Neural progenitor cell (in vitro differentiated cells): Measurements from ENCODE around the gene APEH. TPM values are rescaled to one million over a fixed set of nuclear protein-coding genes. Genes with fewer than 3 reads are reported as not detected.

Experiments used
- DNase-seq: peaks from one replicate; pipeline ENCODE4 v3.0.0-alpha.2; 2016; ENCODE audit warnings: low spot score
- H2AFZ ChIP-seq: fragments of 200-600 bp; sonication (generic); replicated peaks from 2 replicates; pipeline ENCODE4 v1.6.1; 2016; ENCODE audit warnings: antibody characterized with exemption
- H3F3A ChIP-seq: fragments of 200-600 bp; sonication (generic); 2 replicates; pipeline ENCODE4 v1.6.1; 2016; ENCODE audit warnings: antibody characterized with exemption, low read depth
- H3K27ac ChIP-seq: fragments of 200-600 bp; sonication (generic); 2 replicates; pipeline ENCODE4 v1.5.1; 2016; ENCODE audit warnings: mild to moderate bottlenecking
- H3K27me3 ChIP-seq: fragments of 200-600 bp; sonication (generic); 2 replicates; pipeline ENCODE4 v1.6.1; 2016; ENCODE audit warnings: mild to moderate bottlenecking, moderate library complexity
- H3K36me3 ChIP-seq: fragments of 200-600 bp; sonication (generic); 2 replicates; pipeline ENCODE4 v1.5.1; 2016
- H3K4me1 ChIP-seq: fragments of 200-600 bp; sonication (generic); 2 replicates; pipeline ENCODE4 v1.6.1; 2016; ENCODE audit warnings: mixed run types
- H3K4me2 ChIP-seq: fragments of 200-600 bp; sonication (generic); 2 replicates; pipeline ENCODE4 v1.6.1; 2016
- H3K4me3 ChIP-seq: fragments of 200-600 bp; sonication (generic); 2 replicates; pipeline ENCODE4 v1.5.1; 2016
- H3K79me2 ChIP-seq: fragments of 200-600 bp; sonication (generic); 2 replicates; pipeline ENCODE4 v1.6.1; 2016; ENCODE audit warnings: low read depth
- H3K9ac ChIP-seq: fragments of 200-600 bp; sonication (generic); 2 replicates; pipeline ENCODE4 v1.6.1; 2016
- H3K9me3 ChIP-seq: fragments of 200-600 bp; sonication (generic); 2 replicates; pipeline ENCODE4 v1.5.1; 2016; ENCODE audit warnings: low read depth
- H4K20me1 ChIP-seq: fragments of 200-600 bp; sonication (generic); 2 replicates; pipeline ENCODE4 v1.6.1; 2016; ENCODE audit warnings: low read depth
- H3K27ac Mint-ChIP-seq: 3 replicates; pipeline ENCODE4 v1.8.0; 2021; ENCODE audit warnings: mixed read lengths
- H3K27me3 Mint-ChIP-seq: 2 replicates; pipeline ENCODE4 v1.8.0; 2022; ENCODE audit warnings: low read depth, mild to moderate bottlenecking, inconsistent platforms, moderate library complexity, mixed read lengths; ENCODE audit not compliant: insufficient read depth
- H3K36me3 Mint-ChIP-seq: 3 replicates; pipeline ENCODE4 v1.8.0; 2021; ENCODE audit warnings: mixed read lengths
- H3K4me1 Mint-ChIP-seq: 3 replicates; pipeline ENCODE4 v1.8.0; 2021; ENCODE audit warnings: mixed read lengths
- H3K4me3 Mint-ChIP-seq: 3 replicates; pipeline ENCODE4 v1.8.0; 2021; ENCODE audit warnings: mild to moderate bottlenecking, moderate library complexity, mixed read lengths
- H3K9me3 Mint-ChIP-seq: 3 replicates; pipeline ENCODE4 v1.8.0; 2020; ENCODE audit warnings: mixed read lengths
- CTCF ChIP-seq: fragments of 200-600 bp; sonication (generic); IDR thresholded peaks from 2 replicates; pipeline ENCODE4 v1.5.1; 2017; ENCODE audit warnings: antibody characterized with exemption, mild to moderate bottlenecking
- EZH2 ChIP-seq: fragments of 200-600 bp; sonication (generic); IDR thresholded peaks from 2 replicates; pipeline ENCODE4 v1.6.1; 2017; ENCODE audit warnings: antibody characterized with exemption, mild to moderate bottlenecking, moderate library complexity
- EZH2phosphoT487 ChIP-seq: fragments of 200-600 bp; sonication (generic); IDR thresholded peaks from 2 replicates; pipeline ENCODE4 v1.6.1; 2017; ENCODE audit warnings: antibody characterized with exemption
- total RNA-seq: library from RNA; depleted of rRNA; stranded (reverse); fragments of >200 nt; gene quantifications from 2 replicates; pipeline ENCODE4 v1.2.3, GENCODE V29; 2015; ENCODE audit warnings: low replicate concordance

APEH gene
- total RNA-seq, 1 donor from 2014 or later = 132 TPM

- Histone ChIP-seq H3F3A (peaks cover 17% of the 10 kb centered on the region), H3K27ac (no peak overlapping the region), H3K4me1 (peaks cover 8% of the 10 kb centered on the region), H3K9ac (peak overlapping the region; percentile 46), H3K9me3 (no peaks in the 10 kb centered on the region), H3K4me2 (peak overlapping the region; percentile 94), H3K4me3 (peak overlapping the region; percentile 81), H4K20me1 (peaks cover 21% of the 10 kb centered on the region), H2AFZ (no peak overlapping the region), H3K27me3 (no peaks in the 10 kb centered on the region), H3K36me3 (no peaks in the 10 kb centered on the region), H3K79me2 (peaks cover 24% of the 10 kb centered on the region)
- no peak for TF ChIP-seq EZH2
- TF ChIP-seq CTCF = no peak
- no peak for TF ChIP-seq EZH2phosphoT487
- peaks cover 2% of the 10 kb centered on the region for H3K27me3 Mint-ChIP-seq
- peak overlapping the region; percentile 95 for H3K4me3 Mint-ChIP-seq
- H3K4me1 Mint-ChIP-seq = peaks cover 19% of the 10 kb centered on the region
- no peak overlapping the region for H3K27ac Mint-ChIP-seq
- no peaks in the 10 kb centered on the region for H3K9me3 Mint-ChIP-seq
- H3K36me3 Mint-ChIP-seq = peaks cover 3% of the 10 kb centered on the region
- no peak for DNase-seq
Measured at GRCh38 chr3:49674497-49674983, 389 bp downstream of the APEH start.

GRCh38 chr3:49675912-49676311, 1.8 kb downstream of the APEH start:
- H4K20me1 ChIP-seq = peaks cover 21% of the 10 kb centered on the region
- peaks cover 19% of the 10 kb centered on the region for H3K4me1 Mint-ChIP-seq

GRCh38 chr3:49680493-49681231, 6.5 kb downstream of the APEH start:
- H3K36me3 Mint-ChIP-seq = peaks cover 16% of the 10 kb centered on the region
- no peak overlapping the region for H3K27ac Mint-ChIP-seq

More at GRCh38 chr3:49675912-49676311, 1.8 kb downstream of the APEH start:
- Mint-ChIP-seq H3K27ac (no peak overlapping the region), H3K27me3 (peaks cover 4% of the 10 kb centered on the region), H3K4me3 (peak overlapping the region; percentile 95), H3K36me3 (peaks cover 8% of the 10 kb centered on the region), H3K9me3 (no peaks in the 10 kb centered on the region)
- no peak for TF ChIP-seq CTCF
- no peak for TF ChIP-seq EZH2phosphoT487
- TF ChIP-seq EZH2 = no peak
- peaks cover 8% of the 10 kb centered on the region for H3K4me1 ChIP-seq
- H3K36me3 ChIP-seq = no peaks in the 10 kb centered on the region
- no peaks in the 10 kb centered on the region for H3K27me3 ChIP-seq
- no peak overlapping the region for H3K27ac ChIP-seq
- no peak overlapping the region for H3K4me2 ChIP-seq
- no peaks in the 10 kb centered on the region for H3K9me3 ChIP-seq
- no peak overlapping the region for H3K9ac ChIP-seq
- peaks cover 17% of the 10 kb centered on the region for H3F3A ChIP-seq
- no peak overlapping the region for H2AFZ ChIP-seq
- H3K4me3 ChIP-seq = no peak overlapping the region
- DNase-seq = no peak
- H3K79me2 ChIP-seq = peaks cover 24% of the 10 kb centered on the region

More at GRCh38 chr3:49680493-49681231, 6.5 kb downstream of the APEH start:
- Histone ChIP-seq H3K9me3 (no peaks in the 10 kb centered on the region), H4K20me1 (no peaks in the 10 kb centered on the region), H3K4me3 (no peak overlapping the region), H3K79me2 (no peaks in the 10 kb centered on the region), H3K9ac (no peak overlapping the region), H3K27ac (no peak overlapping the region), H3K27me3 (peaks cover 11% of the 10 kb centered on the region), H3K4me2 (no peak overlapping the region), H3F3A (no peaks in the 10 kb centered on the region), H3K4me1 (no peaks in the 10 kb centered on the region), H3K36me3 (no peaks in the 10 kb centered on the region), H2AFZ (no peak overlapping the region)
- no peaks in the 10 kb centered on the region for H3K9me3 Mint-ChIP-seq
- TF ChIP-seq EZH2phosphoT487 (no peak), CTCF (no peak), EZH2 (no peak)
- no peak for DNase-seq
- H3K27me3 Mint-ChIP-seq = peaks cover 3% of the 10 kb centered on the region
- no peaks in the 10 kb centered on the region for H3K4me1 Mint-ChIP-seq
- H3K4me3 Mint-ChIP-seq = no peak overlapping the region
